Hindlimb muscle (tissue), 1 donor: Measurements from ENCODE around the gene PANX2. TPM values are rescaled to one million over a fixed set of nuclear protein-coding genes. Genes with fewer than 3 reads are reported as not detected.

Source experiments
- DNase-seq: peaks from one replicate; pipeline ENCODE4 v3.0.0-alpha.2; 2013
- polyA plus RNA-seq: library from polyadenylated mRNA; unstranded; fragments of 120-200 nt; gene quantifications from one replicate; pipeline ENCODE4 v1.2.1, GENCODE V29; 2013; ENCODE audit not compliant: insufficient read length

Gene PANX2
- polyA plus RNA-seq, 1 donor: 0.14 TPM

DNA sequence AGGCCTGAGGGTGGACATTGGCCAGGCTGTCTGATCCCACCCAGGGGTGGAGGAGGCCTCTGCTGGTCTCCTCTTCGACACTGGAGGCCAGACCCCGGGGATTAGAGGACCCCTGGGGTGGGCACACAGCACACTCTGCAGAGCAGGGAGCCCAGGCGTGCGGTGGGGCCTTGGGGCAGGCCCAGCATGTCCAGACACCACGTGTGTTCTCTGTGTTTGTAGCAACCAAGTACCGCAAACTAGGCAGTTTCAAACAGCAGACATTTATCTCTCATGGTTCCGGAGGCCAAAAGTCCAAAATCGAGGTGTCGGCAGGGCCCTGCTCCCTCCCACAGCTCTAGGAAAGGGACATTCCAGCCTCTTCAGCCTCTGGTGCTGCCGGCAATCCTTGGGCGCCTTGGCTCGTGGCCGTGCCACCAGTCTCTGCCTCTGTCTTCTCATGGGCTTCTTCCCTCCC is 1.5 kb downstream of the PANX2 start:
- DNase-seq: no peak

DNA sequence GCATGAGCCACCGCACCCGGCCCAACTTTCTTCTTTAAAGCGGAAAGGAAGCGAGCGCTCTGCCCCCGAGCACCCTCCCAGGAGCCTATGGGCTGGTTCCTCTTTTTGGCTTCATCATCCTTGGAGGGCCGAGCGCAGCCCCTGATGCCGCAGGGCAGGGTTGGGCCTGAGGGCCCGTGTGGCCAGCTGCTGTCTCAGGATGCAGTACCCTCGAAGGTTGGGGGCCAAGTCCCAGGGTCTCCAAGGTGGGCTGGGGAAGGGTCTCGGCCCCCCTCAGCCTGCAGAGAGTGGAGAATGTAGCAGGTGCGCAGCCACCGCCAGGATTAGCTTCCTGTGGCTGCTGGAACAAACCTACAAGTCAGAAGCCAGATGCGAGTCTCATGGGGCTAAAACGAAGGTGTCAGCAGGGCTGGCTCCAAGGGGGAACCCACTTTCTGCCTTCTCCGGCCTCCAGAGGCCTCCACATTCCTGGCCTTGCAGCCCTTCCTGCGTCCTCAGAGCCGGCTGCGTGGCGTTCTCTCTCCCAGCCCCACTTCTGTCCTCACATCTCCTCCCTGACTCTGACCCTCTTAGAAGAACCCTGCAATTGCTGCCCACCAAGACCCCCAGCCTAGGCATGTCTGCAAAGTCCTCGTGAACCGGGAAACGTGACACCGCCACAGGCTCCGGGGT is 2.9 kb downstream of the PANX2 start:
- DNase-seq: no peak

DNA sequence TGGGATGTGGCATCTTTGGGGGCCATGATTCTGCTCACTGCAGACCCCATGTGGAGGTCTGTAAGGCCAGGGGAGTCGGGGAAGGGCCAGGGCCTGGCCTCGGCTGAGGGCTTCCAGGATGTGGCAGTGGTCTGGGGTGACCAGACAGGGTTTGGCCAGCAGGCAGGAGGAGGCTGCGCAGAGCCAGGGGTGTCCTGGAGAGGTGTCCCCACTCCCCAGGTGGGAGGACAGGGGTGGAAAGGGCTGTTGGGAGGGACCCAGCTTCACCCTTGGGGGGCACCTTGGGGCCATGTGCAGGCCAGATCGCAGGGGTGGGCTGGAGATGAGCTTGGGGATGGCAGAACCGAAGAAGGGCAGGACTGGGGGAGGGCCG is 3.4 kb downstream of the PANX2 start:
- DNase-seq: no peak

DNA sequence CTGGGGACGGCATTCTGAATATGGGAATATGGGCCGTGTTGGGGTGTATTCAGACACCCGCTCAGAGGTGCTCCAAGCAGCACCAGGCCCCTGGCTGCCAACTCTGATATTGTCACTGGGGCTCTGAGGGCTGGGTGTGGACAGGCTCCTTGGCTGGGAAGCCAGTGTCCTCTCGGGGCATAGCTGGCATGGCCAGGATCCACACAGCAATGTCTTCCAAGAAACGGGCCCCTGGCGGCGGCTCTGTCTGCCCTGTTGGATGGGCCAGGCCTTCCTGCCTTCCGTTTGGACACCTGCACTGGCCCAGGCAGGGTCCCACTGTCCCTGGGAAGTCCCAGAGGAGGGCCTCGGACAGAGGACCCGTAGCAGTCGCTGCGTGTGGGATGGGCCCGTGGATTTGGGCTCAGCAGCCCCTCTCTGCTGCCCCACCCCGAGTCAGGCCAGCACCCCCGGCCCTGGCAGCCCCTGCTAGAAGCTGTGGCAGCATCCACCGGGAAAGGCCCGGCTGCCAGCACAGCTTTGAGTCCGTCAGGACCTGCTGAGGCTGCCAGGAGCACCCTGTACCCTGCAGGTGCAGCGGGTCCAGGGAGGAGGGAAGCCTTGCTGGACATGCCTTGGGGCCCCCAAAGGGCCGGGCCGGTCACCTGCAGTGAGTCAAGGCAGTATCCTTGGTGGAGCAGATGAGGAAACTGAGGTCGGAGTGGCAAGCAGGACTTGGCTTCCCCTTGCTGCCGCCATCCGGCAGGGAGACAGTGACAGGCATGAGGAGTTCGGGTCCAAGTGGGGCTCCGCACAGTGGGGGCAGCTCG is 4.1 kb downstream of the PANX2 start:
- no peak for DNase-seq

DNA sequence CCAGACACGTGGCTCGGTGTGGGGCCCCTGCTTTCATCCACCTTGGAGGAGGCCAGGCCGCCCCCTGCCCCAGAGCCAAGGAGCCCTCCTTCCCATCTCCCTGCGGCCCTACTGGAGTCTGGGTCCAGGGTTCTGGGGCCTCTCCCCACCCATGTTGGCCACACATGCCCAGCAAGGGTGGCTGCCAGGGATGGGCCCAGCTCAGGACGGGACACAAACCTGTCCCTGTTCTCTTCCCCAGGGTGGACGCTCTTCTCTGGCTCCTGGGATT is 4.6 kb downstream of the PANX2 start:
- DNase-seq: no peak

DNA sequence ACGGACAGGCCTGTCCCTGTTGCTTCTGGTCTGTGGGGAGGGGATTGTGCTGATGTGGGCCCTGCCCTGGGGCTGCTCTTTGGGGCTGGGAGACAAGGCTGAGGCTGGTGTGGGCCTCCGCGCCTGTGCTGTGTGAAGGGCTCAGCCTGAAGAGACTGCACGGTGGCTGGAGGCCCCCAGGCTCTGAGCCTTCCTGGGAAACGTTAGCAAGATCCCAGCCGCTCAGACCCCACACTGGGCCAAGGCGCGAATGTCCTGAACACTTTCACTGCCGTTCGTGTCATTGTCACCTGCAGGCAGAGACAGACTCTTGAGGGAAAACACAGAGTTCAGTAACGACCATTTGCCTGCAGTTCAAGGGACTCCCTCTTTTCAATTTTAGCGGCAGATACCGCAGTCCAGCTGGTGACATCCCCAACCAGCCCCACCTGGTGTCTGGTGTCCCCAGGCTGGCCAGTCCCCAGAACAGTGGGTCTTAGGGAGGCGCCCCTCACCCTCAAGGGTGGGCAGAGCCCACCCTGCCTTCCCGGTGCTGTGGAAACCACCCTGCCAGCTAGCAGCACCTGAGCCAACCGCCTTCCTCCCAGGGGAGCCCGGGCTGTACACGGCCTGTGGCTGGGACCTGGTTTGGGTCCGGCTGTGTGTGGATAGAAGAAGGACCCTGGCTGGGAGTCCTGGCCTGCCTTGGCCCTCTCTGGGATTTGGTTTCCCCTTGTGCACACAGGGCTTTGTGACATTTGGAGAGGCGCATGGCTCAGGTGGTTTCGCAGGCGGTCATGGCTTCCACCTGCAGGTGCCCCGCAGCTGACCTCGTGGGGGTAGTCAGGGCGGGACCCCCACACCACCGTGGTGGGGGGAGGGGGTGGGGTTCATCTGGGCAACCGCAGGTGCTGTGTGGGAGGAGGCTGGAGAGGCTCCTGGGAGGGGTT is 5.7 kb downstream of the PANX2 start:
- DNase-seq: no peak

DNA sequence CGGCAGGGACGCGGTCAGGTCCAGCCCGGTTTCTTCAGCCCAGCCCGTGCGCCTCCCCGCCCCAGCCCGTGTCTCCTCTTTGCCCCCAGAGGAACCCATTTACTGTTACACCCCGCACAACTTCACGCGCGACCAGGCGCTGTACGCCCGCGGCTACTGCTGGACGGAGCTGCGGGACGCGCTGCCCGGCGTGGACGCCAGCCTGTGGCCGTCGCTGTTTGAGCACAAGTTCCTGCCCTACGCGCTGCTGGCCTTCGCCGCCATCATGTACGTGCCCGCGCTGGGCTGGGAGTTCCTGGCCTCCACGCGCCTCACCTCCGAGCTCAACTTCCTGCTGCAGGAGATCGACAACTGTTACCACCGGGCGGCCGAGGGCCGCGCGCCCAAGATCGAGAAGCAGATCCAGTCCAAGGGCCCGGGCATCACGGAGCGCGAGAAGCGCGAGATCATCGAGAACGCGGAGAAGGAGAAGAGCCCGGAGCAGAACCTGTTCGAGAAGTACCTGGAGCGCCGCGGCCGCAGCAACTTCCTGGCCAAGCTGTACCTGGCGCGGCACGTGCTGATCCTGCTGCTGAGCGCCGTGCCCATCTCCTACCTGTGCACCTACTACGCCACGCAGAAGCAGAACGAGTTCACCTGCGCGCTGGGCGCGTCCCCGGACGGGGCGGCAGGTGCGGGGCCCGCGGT is 6.5 kb downstream of the PANX2 start:
- no peak for DNase-seq

DNA sequence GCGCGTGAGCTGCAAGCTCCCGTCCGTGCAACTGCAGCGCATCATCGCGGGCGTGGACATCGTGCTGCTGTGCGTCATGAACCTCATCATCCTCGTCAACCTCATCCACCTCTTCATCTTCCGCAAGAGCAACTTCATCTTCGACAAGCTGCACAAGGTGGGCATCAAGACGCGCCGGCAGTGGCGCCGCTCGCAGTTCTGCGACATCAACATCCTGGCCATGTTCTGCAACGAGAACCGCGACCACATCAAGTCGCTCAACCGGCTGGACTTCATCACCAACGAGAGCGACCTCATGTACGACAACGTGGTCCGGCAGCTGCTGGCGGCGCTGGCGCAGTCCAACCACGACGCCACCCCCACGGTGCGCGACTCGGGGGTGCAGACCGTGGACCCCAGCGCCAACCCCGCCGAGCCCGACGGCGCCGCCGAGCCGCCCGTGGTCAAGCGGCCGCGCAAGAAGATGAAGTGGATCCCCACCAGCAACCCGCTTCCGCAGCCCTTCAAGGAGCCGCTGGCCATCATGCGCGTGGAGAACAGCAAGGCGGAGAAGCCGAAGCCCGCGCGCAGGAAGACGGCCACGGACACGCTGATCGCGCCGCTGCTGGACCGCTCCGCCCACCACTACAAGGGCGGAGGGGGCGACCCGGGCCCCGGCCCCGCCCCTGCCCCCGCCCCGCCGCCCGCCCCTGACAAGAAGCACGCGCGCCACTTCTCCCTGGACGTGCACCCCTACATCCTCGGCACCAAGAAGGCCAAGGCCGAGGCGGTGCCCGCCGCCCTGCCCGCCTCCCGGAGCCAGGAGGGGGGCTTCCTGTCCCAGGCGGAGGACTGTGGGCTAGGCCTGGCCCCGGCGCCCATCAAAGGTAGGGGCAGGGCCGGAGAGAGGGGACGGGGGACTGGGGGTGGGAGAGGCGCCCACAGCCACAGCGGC is 7.3 kb downstream of the PANX2 start:
- DNase-seq: no peak

DNA sequence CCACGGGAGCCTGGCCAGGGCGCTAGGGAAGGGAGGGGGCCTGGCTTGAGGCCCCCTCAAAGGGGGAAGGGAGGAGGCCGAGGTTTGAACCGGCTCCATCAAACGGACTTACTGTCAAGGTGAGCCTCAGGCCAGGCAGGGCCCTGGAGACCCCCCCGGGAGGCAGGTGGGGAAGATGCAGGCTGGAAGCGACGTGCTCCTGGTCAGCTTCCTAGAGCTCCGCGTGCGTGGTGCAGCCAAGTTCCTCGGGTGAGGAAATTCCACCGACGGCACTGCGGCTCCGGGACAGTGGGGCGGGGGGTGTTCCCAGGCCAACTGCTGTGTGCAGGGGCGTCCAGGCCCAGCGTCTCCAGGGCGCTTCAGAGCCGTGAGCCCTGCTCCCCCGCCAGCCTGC is 7.9 kb downstream of the PANX2 start:
- DNase-seq: no peak

DNA sequence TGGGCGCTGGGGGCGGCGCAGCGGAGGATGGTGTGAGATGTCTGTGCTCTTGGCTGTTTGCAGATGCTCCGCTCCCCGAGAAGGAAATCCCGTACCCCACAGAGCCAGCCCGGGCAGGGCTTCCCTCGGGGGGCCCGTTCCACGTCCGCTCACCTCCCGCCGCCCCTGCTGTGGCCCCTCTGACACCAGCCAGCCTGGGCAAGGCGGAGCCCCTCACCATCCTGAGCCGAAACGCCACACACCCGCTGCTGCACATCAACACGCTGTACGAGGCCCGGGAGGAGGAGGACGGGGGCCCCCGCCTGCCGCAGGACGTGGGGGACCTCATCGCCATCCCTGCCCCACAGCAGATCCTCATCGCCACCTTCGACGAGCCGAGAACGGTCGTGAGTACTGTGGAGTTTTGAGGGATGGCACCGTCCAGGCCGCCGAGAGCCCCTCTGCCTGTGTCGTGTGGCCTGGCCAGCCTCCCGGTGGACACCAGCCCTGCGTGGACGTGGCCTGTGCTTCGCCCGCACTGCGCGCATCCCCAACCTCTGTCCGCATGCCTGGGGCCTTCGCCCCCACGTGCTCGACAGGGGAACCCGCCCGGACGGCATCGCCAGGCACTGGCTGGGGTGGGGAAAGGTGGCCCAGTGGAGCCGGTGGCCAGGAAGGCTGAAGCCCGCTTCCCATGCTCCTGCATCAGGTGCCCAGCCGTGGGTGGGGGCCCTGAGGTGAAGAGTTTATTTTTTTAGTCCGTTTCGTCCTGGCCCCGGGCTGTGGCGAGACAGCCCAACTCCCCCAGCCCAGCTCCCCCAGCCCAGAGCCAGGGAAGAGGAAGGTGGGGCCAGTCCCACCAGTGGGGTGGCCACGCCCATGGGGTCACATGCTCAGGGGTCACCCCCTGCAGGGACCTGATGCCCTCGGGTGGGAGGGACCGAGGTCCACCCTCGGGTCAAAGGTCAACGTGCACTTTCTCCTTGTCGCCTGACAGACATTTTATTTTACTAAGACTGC is 8.6 kb downstream of the PANX2 start:
- no peak for DNase-seq

DNA sequence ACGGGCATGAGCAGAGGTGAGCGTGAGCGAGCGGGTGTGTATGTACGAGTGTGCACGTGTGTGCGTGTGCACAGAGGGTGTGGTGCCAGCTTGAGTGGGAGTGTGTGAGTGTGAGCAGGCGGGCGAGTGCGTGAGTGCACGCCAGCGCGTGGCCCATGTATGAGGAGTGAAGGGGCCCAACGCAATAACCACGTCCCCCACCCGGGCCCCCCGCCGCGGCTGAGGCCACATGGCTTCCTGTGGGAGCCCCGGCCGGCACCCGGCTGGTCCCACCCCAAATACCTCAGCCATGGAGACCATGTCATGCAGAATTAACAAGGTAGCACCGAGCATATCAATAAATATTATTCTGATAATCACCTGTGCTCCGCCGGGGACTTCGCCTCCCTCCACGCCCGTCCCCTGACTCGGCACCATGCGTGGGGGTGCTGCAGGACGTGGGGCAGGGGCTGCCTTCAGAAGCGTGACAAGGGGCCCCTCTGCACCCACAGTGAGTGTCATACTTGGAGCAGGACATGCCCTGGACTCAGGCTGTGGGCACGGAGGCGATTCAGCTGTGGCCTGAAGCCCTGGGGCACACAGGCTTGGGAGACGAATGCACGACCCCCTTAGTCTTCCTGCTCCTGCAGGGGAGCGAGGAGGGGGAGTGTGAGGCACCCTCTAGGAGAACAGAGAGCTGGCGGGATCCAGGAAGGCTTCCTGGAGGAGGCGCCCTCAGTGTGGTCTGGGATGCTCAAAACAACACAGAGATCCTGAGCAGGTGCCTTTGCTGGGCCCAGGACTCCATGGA is 9.6 kb downstream of the PANX2 start:
- DNase-seq: no peak

DNA sequence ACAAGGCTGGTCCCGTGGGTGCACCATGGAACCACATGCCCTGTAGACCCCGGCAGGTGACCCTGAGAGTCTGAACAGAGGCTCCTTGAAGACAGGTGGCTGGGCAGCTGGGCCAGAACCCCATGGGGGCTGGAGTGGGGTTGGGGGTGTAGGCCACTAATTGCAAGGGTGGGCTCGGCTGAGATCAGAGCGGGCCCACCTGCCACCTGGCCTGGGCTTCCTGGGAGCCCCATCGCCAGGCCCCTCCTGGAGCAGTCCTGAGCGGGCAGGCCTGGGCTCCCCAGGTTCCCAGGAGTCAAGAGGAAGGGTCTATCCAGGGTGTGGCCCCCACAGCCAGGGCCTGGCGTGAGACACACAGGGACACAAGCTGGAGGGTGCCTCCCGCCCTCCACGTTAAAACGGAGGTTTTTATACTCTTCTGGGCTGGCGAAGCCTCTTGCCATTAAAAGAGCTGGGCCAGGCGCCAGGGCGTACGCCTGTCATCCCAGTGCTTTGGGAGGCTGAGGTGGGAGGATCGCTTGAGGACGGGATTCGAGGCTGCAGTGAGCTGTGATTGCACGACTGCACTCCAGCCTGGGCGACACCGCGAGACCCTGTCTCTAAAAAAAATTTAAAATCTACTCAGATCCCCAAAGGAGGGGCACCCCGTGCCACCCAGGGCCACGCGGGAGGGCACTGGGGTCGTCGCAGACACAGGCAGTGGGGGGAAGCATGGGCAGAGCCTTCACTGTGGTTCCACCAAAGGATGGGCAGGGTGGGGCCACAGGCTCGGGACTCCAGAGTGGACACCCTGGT is 10.4 kb downstream of the PANX2 start:
- DNase-seq: no peak

DNA sequence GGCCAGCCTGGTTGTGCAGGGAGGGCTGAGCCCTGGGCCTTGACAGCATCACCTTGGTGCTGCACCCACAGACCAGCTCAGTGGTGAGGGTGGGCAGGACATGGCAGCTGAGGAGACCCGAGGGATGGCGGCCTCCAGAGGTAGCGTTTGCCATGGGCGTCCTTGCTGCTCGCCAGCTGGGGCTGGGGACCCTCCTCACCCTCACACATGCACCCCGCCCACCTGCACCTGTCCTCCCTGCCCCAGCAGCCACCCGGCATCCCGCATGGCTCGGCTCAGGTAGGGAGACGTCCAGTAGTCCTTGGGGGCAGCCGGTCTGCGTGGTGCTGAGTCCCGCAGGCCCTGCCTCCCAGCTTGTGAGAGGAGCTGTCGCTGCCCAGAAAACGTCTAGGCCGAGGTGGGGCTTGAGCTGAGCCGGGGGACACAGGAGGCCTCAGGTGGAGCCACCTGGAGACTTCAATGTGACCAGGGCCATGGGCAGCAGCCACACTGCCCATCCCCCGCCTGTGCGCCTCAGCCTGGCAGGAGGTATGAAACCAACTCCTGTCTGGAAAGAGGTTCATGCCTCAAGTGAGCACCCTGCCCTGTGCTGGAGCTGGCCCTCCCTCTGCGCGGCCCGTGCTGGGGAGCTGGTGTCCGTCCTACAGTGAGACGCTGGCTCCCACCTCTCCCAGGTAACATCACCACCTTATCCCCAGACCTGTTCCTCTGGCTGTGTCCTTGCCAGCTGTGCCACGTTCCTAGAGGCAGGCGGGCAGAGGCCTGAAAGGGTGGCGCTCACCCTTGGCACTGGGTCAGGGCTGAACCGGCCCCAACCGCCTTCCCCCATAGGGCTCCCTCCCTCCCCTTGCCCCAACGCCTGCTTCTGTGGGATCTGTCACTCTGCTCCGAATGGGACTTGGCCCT is 11.9 kb downstream of the PANX2 start:
- no peak for DNase-seq

DNA sequence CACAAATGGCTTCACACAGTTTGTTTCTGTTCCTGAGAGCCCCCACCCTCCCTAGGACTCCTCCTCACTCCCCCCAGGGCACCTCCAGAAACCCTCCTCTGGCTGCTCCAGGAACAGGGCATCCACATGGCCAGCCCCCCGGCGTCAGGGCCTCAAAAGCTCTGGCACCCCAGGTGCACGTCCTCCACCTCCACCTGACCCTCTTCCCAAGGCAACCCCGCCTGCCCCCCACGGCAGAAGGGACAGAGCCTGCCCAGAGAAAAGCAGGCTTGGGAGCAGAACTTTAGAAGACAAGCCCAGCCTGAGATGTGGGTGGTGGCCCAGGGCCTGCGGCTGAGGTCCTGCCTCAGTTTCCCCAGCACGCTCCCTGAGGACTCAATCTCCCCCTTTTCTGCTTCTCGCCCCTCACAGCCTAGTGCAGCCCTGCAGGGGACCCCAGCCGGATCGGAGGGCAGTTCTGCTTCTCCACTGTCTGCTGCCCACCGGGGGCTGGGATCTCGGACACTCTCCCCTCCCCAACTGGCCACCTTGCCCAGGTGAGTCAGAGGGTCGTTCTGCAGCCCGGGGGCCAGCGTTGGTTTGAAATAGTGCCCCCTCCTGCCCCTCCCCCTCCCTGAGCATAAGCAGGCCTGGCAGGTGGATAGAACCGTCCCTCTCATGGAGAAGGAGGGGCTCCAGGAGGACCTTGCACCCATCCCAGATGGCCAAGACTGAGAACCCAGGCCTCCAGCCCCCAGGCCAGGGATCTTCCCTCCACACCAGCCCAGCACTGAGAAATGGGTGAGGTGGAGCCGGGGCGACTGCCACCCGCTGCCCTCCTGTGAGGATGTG is 12.8 kb downstream of the PANX2 start:
- DNase-seq: no peak

DNA sequence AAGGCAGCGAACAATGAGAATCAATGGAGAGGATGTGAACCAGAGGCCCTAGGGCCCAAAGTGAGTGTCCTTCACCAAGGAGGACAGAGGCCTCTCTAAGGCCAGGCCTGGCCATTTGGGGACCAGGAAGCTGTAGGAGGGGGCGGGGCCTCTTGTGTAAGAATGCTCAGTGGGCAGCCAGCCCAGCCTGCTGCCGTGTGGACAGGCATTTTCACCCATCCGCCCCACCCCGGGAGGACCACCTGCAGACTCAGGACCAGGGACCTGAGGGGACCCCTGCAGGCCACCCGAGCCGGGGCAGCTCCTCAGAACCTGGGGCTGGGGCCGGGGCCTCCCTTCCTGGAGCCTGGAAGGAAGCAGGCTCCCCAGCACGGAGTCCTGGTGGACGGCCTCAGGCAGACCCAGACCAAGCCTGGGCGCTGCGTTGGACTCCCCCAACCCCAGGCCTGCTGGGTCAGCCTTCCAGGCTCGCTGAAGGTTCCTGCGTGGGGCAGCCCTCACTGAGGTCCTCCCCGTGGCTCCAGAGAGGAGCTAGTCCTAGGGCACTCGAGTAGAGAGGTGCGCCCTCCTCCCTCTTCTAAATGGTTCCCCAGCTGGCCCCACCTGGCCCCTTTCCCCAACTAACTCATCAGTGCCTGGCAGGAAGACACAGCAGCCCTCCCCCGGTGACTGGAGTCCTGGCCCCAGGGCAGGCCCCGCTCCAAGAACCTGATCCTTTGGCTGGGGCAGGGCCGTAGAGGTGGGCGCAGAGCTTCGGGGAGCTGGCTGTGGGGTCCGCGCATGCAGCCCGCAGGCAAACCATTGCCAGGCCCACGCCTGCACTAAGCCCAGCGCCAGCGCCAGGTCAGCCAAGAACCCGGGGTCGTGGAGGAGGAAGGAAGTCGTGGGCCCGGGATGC is 13.7 kb downstream of the PANX2 start:
- peak; percentile 66 for DNase-seq
